GM12874 (cell line): ENCODE data around the gene ADGRA1.

Experiments
- TF ChIP-seq, protein P1 (sequence below): IDR thresholded peaks from 2 replicates; pipeline ENCODE4 v1.5.1; 2011; ENCODE audit warnings: low read depth, mild to moderate bottlenecking, control low read depth, low read length, moderate library complexity; ENCODE audit not compliant: insufficient read depth

ADGRA1 gene

DNA sequence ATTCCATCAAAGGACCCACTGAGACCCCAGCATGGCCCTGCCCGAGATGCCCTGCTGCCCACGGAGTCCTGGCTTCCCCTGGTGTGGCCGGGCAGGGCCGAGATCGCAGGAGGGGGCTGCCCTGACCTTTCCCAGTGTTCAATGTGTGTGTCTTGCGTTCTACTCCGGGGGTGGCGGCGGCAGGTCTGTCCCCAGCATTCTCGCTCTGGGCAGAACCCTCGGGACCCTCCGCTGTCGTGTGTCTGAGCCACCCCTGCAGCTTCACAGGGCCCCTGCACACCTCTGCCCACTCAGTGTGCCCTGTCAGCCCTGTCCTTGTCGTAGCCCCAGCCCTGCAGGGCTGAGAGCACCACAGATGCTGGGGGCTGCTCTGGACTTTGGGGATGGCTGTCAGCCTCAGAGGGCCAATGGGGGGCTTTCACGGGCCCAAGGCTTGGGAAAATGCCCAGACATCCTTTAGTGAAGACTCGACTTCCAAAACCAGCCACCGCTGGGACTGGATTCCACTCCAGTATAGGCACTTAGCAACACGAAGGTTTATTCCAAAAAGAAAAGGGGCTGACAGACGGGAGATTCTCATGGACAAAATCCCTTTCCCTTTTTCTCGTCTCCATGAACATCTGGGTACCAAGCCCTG is 42.3 kb downstream of the ADGRA1 start:
- TF ChIP-seq, protein P1, sequence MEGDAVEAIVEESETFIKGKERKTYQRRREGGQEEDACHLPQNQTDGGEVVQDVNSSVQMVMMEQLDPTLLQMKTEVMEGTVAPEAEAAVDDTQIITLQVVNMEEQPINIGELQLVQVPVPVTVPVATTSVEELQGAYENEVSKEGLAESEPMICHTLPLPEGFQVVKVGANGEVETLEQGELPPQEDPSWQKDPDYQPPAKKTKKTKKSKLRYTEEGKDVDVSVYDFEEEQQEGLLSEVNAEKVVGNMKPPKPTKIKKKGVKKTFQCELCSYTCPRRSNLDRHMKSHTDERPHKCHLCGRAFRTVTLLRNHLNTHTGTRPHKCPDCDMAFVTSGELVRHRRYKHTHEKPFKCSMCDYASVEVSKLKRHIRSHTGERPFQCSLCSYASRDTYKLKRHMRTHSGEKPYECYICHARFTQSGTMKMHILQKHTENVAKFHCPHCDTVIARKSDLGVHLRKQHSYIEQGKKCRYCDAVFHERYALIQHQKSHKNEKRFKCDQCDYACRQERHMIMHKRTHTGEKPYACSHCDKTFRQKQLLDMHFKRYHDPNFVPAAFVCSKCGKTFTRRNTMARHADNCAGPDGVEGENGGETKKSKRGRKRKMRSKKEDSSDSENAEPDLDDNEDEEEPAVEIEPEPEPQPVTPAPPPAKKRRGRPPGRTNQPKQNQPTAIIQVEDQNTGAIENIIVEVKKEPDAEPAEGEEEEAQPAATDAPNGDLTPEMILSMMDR, result no peak

DNA sequence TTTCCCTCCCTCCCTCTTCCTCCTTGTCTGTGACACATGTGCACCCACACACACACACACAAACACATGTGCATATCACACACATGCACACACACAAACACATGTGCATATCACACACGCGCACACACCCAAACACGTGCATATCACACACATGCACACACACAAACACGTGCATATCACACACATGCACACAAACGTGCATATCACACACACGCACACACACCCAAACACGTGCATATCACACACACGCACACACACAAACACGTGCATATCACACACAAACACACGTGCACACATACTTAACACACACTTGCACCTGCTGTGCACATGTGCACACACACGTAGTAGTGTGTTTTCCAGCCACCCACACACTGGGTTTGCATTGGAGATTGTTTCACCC is 42.9 kb downstream of the ADGRA1 start:
- TF ChIP-seq, protein P1, result no peak

DNA sequence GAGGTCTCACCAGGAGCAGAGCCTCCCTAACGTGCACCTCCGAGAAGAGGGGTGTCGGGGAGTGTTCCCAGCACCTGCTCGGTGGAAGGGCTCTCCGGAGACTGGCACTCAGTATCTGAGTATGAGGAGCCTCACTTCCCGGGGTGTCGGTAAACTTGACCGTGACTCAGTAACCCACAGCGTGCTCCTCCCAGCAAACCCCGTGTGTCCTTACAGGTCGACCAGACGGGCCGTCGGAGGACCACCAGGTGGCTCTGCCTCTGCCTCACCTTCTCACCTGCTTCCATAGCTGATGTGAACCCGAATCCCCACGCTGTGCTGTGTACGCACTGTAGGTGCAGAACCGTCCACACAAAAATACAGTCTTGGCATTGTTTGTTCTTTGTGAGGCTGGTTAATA is 43.3 kb downstream of the ADGRA1 start:
- TF ChIP-seq, protein P1, result no peak

DNA sequence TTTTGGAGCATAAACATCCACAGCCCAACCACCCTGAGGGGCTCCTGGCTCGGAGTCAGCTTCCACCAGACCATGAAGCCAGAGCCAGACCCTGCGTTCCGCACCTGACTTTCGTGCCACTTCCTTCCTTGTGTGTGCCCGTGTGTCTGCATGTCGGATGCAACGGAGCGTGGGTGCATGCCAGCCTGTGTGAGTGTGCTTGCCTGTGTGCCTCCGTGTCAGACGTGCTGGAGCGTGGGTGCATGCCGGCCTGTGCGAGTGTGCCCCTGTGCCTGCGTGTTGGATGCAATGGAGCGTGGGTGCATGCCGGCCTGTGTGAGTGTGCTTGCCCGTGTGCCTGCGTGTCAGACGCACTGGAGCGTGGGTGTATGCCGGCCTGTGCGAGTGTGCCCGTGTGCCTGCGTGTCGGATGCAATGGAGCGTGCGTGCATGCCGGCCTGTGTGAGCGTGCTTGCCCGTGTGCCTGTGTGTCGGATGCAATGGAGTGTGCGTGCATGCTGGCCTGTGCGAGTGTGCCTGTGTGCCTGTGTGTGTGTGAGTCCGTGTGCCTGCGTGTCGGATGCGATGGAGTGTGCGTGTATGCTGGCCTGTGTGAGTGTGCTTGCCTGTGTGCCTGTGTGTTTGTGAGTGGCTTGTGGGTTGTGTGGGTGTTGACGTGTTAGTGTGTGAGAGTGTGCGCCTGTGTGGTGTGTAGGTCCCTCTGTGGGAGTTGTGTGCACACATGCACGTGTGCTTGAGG is 44.2 kb downstream of the ADGRA1 start:
- TF ChIP-seq, protein P1, result no peak

DNA sequence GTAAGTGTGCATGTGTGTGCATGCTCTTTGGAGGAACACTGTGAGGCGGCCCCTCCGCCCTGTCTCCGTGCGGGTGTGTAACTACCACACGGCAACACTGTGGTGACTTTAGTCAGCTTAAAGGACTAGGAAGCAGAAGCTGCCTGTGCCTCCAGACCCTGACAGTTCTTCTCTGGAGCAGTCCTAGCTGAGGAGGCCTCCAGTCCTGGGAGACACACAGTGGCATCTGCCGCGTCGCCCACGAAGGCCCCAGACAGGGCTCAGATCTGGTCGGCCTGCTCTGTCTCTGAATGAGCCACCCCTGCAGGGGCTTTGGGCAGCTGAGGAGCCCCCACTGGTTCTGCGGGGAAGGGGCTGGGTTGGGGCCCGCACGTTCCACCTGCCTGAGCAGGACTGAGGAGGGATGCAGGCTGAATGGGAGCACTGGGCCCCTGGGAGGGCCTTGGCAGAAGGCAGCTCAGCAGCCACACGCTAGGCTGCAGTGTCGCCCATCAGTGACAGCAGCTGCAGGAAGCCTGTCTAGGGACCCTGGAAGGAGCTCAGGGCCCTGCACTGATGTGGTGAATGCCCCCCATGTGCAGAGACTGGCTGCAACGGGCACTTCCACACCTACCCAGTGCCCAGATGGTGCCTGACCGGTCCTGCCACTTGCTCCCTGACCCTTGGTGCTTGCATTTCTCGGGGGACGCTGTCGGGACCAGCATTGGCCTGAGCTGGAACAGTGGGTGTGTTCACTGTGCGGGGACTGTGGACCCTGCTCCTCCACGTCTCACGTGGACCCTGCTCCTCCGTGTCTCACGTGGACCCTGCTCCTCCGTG is 45.0 kb downstream of the ADGRA1 start:
- TF ChIP-seq, protein P1, result no peak

DNA sequence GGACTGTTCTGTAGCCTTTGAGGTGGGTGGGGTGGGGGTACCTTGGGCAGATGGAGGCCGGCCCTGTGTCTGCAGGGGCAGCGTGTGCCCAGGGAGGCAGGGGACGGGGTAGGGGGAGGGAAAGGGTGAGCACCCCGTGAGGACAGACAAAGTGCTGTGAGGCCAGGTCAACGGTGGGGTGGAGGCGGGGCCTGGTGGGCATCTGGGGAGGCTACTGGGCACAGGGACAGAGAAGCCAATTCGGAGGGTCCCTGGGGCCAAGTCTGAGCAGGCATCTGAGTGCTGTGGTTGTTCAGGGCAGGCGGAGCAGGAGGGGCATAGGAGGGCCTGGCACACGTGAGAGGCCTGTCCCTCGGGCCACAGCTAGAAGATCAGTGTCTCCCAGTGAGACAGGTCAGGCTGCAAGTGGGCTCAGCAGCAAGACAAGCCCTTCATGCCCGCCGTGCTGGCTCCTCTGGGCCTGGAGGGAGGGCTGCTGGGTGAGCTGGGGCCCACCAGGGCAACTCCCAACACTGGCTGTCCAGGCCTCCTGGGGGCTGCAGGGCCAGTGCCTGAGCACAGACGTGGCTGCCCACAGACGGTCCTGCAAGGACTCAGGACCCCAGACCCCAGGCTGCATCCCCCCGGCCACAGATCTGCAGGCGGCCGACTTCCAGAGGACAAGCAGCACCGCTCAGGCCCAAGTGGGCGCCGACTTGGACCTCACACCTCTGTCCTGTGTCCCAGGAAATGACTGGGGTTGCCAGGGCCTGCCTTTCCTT is 45.9 kb downstream of the ADGRA1 start:
- TF ChIP-seq, protein P1, result no peak
